Stomach (tissue), 4 donors: Measurements from ENCODE around the gene ITPRIPL2.

Experiments
- CTCF ChIP-seq, 7 experiments: fragments of 450-650 bp in 4 of 7; fragments of 200-600 bp in 3 of 7; sonication (generic) in 3 of 7; IDR thresholded peaks; one replicate each; pipeline ENCODE4 v1.5.1; 2016 to 2019; ENCODE audit warnings: antibody characterized with exemption in 7 of 7, control low read depth in 2 of 7, mild to moderate bottlenecking in 1 of 7
- EP300 ChIP-seq: sonication (generic); formaldehyde crosslinking; IDR thresholded peaks from one replicate; pipeline ENCODE4 v1.6.1; 2017; ENCODE audit warnings: antibody characterized with exemption
- POLR2A ChIP-seq, 4 donors: fragments of 450-650 bp; IDR thresholded peaks; one replicate each; pipeline ENCODE4 v1.6.1; 2016; ENCODE audit warnings: antibody characterized with exemption in 4 of 4, control low read depth in 2 of 4, mild to moderate bottlenecking in 1 of 4, moderate library complexity in 1 of 4
- POLR2AphosphoS5 ChIP-seq, 3 donors: sonication (generic); formaldehyde crosslinking; IDR thresholded peaks; one replicate each; pipeline ENCODE4 v1.6.1; 2016; ENCODE audit warnings: antibody characterized with exemption in 3 of 3

GRCh38 chr16:19090916-19091315, 22.8 kb upstream of the ITPRIPL2 start:
- TF ChIP-seq CTCF (IDR thresholded peaks at IDR 0.05): no peak
- TF ChIP-seq POLR2A (IDR thresholded peaks at IDR 0.05): no peak
- no peak for TF ChIP-seq POLR2AphosphoS5 (IDR thresholded peaks at IDR 0.05)
- TF ChIP-seq EP300: no peak
